Tongue (tissue), 2 donors: ENCODE results near the gene LGR5. TPM values are rescaled to one million over a fixed set of nuclear protein-coding genes. Genes with fewer than 3 reads are reported as not detected.

Experiments
- DNase-seq: peaks from one replicate; pipeline ENCODE4 v3.0.0-alpha.2; 2015
- total RNA-seq: library from RNA; depleted of rRNA; stranded (reverse); fragments of >200 nt; gene quantifications from one replicate; pipeline ENCODE4 v1.2.3, GENCODE V29; 2014

The LGR5 gene, protein sequence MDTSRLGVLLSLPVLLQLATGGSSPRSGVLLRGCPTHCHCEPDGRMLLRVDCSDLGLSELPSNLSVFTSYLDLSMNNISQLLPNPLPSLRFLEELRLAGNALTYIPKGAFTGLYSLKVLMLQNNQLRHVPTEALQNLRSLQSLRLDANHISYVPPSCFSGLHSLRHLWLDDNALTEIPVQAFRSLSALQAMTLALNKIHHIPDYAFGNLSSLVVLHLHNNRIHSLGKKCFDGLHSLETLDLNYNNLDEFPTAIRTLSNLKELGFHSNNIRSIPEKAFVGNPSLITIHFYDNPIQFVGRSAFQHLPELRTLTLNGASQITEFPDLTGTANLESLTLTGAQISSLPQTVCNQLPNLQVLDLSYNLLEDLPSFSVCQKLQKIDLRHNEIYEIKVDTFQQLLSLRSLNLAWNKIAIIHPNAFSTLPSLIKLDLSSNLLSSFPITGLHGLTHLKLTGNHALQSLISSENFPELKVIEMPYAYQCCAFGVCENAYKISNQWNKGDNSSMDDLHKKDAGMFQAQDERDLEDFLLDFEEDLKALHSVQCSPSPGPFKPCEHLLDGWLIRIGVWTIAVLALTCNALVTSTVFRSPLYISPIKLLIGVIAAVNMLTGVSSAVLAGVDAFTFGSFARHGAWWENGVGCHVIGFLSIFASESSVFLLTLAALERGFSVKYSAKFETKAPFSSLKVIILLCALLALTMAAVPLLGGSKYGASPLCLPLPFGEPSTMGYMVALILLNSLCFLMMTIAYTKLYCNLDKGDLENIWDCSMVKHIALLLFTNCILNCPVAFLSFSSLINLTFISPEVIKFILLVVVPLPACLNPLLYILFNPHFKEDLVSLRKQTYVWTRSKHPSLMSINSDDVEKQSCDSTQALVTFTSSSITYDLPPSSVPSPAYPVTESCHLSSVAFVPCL
- total RNA-seq = 2.5 TPM

DNA sequence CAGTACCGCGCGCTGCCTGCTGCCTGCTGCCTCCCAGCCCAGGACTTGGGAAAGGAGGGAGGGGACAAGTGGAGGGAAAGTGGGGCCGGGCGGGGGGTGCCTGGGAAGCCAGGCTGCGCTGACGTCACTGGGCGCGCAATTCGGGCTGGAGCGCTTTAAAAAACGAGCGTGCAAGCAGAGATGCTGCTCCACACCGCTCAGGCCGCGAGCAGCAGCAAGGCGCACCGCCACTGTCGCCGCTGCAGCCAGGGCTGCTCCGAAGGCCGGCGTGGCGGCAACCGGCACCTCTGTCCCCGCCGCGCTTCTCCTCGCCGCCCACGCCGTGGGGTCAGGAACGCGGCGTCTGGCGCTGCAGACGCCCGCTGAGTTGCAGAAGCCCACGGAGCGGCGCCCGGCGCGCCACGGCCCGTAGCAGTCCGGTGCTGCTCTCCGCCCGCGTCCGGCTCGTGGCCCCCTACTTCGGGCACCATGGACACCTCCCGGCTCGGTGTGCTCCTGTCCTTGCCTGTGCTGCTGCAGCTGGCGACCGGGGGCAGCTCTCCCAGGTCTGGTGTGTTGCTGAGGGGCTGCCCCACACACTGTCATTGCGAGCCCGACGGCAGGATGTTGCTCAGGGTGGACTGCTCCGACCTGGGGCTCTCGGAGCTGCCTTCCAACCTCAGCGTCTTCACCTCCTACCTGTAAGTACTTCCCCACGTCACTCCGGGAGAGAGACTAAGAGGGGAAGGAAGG lies at the start of gene LGR5:
TSS of gene LGR5 (plus strand) at position 186 of the 732 bp plus-strand sequence. CDS start at position 469, 283 bp downstream.
- peak; percentile 89 for DNase-seq

DNA sequence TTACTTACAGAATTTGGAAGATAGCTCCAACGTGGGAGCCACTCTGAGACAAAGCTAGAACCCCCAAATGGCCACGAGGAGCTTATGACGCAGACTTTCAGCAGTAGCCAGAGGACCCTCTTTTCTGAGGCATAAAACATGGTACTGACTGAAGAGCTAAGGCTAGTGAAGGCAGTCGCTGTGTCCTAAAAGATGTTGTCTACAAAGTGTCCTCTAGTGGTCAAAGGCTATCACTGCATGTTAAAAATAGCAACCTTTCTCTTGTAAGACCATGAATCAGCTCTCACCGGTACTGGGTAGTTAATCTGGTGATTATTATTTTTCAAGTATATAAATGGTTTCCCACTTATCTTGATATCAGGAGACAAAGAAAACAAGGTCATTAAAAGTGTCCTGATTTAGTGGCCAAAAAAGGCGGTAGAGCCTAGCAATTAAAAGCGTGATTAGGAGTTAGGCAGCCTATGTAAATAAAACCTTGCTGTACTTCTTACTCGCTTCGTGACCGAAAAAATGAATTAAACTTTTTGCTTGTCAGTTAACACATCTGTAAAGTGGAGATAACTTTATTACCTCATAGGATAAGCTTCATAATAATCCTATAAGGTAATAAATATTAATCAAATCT lies 47.0 kb upstream of the LGR5 start:
- peak; percentile 75 for DNase-seq

DNA sequence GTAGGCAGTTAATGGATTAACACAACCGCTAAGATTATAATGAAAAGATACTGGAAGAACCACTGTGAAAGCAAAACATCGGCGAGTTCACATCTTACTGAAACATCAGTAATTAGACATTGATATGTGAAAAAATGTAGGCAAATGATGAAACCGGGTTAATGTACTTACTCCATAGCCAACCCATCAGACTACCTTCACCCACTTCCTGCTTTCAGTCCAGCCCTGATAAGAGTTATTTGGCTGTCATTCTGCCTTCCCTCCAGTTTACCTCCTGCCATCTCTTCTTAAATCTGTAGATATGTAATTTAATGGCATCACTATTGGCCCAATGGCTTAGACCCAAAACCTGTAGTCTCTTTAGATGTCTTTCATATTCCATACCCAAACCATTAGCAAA lies 46.0 kb upstream of the LGR5 start:
- DNase-seq = no peak

DNA sequence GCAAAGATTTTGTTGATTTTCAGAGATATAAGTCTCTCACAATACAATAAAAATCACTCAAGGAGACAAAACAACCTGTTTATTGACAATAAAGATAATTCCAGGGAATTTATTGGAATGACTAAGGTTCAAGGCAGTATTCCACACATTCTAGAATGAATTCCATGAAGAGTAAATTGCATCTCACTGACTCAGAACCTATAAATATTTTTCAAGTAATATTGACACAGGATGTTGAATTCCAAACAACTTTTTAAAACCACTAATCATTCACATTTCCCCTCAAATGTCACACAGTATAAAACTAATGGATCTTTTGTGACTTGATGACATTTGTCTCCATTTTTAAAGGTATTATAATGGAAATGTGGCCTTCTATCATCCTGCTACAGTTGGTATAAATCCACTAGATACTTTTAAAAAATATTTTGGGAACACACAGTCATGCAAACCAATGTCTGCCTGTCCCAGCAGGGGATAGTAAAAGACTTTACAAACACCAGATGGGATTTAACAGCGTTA lies 42.1 kb upstream of the LGR5 start:
- DNase-seq = no peak

DNA sequence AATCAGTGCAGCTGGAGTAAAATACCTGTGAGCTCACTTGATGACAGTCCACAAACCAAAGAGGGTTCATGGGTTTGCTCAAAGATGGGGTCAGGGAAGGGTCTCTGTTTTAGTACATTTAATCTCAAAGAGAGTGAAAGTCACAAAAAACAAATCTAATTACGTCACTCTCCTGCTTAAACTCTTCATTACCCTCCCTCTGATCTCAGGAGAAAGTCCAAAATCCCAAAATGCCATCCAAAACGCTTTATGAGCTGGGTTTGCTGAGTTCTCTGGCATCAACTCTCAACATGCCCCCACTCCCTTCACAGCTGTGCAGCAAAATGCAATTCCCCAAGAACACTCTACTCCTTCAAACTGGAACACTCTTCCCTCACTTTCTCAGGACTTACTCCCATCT lies 40.4 kb upstream of the LGR5 start:
- no peak for DNase-seq

DNA sequence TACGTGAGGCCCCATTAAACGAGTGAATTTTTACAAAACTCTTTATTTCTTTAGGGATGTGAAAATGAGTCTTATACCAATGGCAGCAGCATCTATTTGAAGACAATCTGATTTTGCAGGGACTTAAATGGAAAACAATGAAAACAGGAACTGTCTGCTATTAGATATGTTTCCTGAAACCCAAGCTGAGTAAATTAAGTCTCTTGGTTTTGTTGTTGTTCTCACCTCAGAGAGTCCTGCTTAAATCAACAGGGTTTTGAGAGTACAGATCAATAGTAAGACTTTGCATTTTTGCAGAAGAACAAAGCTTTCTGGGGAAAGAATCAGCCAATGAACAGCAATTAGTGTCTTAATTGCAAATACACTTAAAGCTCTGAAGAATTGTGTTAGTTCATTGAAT lies 39.1 kb upstream of the LGR5 start:
- no peak for DNase-seq

DNA sequence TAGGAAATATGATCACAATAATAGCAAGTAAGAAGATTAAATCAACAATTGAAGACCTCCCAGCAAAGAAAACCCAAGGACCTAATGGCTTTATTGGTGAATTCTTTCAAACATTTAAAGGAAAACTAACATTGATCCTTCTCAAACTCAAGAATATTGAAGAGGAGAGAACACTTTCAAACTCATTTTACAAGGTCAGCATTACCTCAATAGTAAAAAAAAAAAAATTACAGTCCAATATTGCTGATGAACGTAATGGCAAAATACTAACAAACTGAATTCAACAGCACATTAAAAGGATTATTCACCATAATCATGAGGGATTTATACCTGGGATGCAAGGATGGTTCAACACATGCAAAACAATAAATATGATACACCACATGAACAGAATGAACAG lies 33.7 kb upstream of the LGR5 start:
- DNase-seq = no peak

DNA sequence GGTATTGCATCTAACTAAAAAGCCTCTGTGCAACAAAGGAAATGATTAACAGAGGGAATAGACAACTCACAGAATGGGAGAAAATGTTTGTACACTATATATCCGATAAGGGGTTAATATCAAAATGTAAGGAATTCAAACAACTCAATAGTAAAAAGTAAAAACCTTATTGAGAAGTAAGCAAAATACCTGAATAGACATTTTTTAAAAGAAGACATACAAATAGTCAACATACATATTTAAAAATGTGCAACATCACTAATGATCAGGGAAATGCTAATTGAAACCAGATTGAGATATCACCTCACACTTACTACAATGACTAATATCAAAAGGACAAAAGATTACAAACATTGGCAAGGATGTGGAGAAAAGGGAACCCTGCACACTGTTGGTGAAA lies 31.9 kb upstream of the LGR5 start:
- DNase-seq = no peak

DNA sequence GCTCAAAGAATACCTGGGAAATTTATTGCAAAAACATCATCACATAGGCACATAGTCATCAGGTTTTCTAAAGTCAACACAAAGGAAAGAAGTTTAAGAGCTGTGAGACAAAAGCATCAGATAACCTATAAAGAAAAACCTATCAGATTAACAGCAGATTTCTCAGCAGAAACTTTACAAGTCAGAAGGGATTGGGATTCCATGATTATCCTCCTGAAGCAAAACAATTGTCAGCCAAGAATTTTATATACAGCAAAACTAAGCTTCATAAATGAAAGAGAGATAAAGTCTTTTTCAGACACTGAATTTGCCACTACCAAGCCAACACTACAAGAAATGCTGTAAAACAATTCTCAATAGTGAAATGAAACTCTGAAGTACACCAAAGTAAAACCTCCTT lies 28.8 kb upstream of the LGR5 start:
- no peak for DNase-seq

DNA sequence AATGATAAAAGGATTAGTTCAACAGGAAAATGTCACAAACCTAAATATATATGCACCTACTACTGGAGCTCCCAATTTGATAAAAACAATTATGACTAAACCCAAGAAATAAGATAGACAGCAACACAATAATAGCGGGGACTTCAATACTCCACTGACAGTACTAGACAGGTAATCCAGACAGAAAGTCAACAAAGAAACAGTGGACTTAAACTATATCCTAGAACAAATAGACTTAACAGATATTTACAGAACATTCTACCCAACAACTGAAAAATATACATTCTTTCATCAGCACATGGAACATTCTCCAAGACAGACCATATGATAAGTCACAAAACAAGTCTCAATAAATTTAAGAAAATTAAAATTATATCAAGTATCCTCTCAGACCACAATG lies 28.0 kb upstream of the LGR5 start:
- no peak for DNase-seq

DNA sequence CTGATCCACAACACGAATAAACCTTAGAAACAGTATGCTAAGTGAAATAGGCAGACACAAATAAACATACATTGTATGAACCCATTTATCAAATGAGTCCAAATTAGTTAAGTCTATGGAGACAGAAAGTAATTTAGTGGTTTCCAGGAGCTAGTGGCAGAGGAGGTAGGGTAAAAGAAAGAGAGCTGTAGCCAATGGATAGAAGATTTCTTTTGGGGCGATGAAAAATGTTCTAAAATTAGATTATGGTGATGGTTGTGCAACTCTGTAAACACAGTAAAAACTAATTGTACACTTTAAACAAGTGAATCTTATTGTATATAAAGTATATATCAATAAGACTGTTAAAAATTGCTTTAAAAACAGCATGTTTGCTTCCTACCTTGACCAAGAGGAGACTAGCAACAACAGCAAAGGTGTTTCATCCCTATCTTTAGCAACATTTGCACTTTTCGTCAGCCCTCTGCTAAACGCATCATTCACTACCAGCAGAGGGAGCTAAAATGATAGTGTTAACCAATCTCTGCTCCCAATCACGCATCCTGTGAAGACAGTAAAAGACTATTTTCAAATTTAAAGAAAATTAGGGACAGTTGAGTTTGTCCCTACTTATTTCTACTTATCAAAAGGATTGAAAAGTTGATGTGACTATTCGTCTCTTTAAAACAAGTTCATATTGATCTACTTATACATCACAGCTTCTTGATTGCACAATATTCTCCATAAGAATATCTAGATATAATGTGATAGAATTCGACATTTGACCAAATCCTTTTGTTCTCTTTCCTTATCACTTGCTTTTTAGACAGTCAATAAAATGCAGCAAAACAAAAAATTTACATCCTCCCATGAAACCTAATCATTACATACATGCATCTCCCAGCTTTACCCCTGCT lies 24.0 kb upstream of the LGR5 start:
- DNase-seq = peak; percentile 73

DNA sequence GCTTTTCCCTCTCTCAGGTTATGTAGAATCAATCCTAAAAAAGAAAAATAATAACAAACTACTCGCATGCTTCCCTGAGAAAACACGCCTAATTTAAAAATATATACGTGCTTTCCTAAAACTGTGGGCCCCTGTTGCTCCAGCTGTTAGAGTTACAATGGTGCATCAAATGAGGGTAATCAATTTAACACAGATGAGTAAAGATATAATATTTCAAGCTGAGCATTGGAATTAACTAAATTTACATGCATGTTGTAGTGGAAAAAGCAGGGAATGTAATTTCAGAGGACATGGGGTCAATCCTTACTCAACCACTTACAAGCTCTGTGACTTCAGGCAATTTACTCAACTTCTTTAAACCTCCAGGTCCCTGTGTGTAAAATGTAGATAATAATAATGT lies 22.4 kb upstream of the LGR5 start:
- peak; percentile 79 for DNase-seq

DNA sequence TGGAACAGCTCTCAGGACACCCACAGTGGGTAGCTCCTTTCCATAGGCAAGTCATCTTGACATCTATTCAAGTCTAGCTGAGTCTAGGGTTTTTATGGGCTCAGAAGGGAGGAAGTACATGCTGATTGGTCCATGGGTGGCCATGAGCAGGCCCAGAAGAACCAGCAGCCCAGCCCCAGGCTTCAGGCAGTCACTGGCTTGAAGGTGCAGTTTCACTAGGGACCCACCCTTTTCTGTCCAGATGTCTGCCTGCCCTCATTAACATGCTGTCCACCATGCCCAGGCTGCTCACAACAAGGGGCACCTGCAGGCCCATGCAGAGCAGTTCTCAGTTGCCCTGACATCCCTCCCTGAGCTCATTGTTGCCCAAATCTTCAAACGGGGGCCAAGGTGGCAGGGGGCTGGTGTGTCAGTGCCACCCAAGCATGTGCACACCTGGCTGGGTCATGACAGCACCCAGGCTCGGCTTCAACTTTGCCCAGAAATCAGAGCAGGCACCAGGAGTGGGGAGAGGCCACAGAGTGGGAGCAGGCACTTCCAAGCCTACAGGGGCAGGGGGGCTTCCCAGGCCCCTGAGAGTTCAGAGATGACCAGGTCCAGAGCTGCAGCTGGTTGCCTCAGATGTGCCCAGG lies 18.7 kb upstream of the LGR5 start:
- no peak for DNase-seq

DNA sequence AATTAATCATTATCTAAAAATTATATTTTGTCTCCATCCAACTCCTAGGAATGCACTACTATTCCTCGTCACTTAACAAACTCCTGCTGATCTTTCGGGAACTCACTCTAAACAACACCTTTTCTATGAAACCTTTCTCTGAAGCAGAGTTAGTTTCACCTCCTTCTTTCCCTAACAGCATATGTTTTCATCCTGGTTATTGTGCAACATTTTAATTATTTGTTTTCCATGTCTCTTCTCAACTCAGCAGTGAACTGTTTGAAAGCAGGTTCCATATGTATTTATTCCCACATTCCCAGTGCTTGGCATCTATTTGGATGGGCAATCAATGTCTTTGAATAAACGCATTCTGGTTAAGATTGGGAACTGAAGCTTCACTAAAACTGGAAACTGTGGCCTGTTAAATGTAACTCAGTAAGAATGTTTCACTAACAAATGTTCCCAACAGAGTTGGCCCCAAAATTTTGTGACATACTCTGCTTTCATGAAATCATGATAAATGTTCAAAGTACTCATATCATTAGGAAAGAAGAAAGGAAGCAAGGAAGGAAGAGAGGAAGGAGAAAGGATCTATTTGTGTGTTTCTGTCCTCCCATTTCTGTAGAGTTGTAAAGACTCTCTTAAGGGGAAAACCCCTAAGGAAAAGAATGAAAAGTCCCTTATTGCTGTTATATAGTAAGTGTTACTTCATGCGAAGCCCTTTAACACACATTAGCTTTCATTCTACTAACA lies 13.9 kb upstream of the LGR5 start:
- DNase-seq = no peak

DNA sequence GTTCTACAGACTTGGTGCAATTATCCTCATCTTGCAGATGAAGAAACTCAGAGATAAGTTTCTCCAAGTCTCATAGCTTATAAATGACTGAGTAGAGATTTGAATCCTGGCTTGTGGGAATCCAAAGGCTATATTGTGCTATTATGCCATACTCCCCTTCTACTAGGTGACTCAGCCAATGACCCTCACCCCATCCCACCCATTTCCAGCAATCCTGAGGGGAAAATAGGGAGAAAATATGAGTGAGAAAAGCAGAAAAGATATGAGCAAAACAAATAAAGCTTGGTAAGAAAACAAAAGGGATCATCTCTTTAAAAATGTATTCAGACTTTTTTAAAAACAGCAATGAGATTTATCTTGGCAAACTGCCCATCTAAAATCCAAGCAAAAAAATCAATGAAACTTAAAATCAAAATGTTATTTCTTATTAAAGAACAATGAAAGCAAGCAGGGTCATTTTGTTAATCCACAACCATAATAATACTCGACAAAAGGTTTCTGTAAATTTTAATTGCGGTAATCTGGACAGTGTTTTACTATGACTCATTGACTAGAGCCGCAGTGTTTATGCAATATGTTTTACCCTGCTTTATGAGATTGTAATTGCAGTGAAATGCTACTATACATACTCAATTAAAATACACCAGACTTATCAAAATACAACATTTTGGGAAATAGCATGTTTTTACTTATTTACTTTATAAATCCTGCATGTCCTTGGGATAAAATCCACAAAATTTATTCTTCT lies 13.1 kb upstream of the LGR5 start:
- DNase-seq = no peak

DNA sequence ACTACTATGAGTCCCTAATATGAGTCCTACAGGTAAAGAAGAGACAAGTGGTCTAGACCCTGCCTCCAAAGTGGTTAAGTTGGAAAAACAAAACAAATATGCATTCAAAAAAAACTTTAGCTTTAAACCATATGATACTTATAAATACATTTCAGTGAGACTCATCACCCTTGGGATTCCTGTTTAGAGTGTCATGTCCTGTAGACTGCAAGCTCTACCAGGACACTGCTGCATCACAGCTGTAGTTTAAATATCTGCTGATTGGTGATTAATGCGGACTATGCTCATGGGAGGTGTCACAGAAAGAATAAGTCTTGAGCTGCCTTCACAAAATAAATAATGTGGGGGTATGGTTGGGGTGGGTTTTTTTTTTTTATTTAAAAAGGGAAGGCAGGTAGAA lies 8.8 kb upstream of the LGR5 start:
- no peak for DNase-seq

DNA sequence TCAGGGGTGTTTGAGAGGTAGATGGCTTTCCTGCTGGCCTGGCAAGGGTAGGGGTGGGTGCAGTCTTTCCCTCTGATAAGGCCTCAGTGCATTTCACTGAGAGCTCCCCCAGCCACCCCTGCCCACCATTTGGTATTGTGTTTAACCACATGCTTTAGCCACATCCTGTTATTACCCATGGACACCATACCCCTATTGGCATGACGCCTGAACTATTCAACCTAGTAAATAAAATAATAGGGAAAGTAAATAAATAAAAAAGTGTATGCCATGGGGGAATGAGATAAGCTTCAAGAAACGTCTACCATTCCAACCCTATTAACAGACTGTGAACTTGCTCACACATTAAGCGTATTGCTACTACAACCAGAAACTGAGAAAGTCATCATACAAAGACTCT lies 7.6 kb upstream of the LGR5 start:
- DNase-seq = no peak

DNA sequence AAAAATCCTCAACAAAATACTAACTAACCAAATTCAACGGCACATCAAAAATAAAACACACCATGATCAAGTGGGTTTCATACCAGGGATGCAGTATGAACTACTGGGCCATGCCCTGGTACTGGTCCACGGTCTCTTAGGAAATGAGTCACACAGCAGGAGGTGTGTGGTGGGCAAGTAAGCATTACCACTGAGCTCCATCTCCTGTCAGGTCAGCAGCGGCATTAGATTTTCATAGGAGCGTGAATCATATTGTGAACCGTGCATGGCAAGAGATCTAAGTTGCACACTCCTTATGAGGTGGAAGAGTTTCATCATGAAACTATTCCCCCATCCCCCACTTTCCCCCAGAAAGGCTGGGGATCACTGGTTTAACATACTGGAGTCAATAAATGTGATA lies 6.7 kb upstream of the LGR5 start:
- DNase-seq = no peak

DNA sequence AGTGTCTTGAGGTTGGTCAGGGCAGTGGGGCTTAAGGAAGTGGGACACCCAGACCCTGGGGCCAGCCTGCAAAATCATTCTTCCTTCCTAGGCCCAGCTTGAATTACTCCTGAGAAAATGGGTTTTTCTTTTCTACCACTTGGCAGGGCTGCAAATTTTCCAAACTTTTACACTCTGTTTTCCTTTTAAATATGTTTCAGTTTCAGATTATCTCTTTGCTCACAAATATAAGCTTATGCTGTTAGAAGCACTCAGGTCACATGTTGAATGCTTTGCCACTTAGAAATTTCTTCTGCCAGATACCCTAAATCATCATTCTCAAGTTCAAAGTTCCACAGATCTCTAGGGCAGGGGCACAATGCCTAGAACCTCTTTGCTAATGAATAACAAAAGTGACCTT lies 2.9 kb upstream of the LGR5 start:
- no peak for DNase-seq
